Measurements from ENCODE around the gene CD3G. TPM values are rescaled to one million over a fixed set of nuclear protein-coding genes. Genes with fewer than 3 reads are reported as not detected.
"Not testable (repeated sequence)": the region's sequence is repeated elsewhere in the genome, so short reads cannot be mapped to it uniquely, and the experiment has no call there.

The CD3G gene
- 143 and 145 TPM in 2 replicates for total RNA-seq

DNA sequence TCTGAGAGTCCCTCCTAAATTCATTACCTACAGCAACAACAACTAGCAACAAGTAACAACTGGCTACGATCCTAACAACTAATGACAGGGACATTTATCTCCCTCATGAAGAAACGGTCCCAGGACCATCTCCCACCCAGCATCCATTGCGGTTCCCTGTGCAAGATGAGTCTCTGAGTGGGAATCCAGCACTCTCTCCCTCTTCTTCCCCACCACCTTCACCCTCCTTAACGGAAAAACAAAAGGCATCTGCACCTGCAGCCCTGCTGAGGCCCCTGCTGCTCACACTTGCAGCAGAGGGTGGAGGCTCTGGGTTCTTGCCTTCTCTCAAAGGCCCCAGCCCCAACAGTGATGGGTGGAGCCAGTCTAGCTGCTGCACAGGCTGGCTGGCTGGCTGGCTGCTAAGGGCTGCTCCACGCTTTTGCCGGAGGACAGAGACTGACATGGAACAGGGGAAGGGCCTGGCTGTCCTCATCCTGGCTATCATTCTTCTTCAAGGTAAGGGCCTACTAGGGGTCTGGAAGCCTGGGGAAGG lies at the start of gene CD3G:
TSS of gene CD3G (plus strand) at position 364 of the 535 bp plus-strand sequence. CDS start at position 444, 80 bp downstream.
- DNase-seq: peak; percentile 92
- Mint-ChIP-seq H3K36me3 (ENCODE audit: low read depth) (peaks cover 53% of the 10 kb centered on the region), H3K27ac (peak within 1 kb of the TSS; percentile 100), H3K4me3 (peak within 1 kb of the TSS; percentile 90), H3K9me3 (peaks cover 3% of the 10 kb centered on the region), H3K27me3 (no peaks in the 10 kb centered on the region), H3K4me1 (peaks cover 73% of the 10 kb centered on the region)
- intact Hi-C loops (cut with micrococcal nuclease): loop anchor here (2.0 to 10.0 kb wide), 7 partner anchors 15 to 529 kb away; partner anchors contain the start of genes KMT2A and UBE4A

GRCh38 chr11:118295199-118295598 lies 48.9 kb upstream of the CD3G start:
- no peak for DNase-seq
- Mint-ChIP-seq H3K27ac (no peak overlapping the region), H3K36me3 (ENCODE audit: low read depth) (no peaks in the 10 kb centered on the region), H3K9me3 (no peaks in the 10 kb centered on the region), H3K27me3 (peaks cover 2% of the 10 kb centered on the region), H3K4me1 (peaks cover 21% of the 10 kb centered on the region), H3K4me3 (no peak overlapping the region)
- intact Hi-C loops (cut with micrococcal nuclease): loop anchor here (1.0 to 5.0 kb wide), 2 partner anchors 9 to 192 kb away; partner anchors contain the start of gene CD3E

DNA sequence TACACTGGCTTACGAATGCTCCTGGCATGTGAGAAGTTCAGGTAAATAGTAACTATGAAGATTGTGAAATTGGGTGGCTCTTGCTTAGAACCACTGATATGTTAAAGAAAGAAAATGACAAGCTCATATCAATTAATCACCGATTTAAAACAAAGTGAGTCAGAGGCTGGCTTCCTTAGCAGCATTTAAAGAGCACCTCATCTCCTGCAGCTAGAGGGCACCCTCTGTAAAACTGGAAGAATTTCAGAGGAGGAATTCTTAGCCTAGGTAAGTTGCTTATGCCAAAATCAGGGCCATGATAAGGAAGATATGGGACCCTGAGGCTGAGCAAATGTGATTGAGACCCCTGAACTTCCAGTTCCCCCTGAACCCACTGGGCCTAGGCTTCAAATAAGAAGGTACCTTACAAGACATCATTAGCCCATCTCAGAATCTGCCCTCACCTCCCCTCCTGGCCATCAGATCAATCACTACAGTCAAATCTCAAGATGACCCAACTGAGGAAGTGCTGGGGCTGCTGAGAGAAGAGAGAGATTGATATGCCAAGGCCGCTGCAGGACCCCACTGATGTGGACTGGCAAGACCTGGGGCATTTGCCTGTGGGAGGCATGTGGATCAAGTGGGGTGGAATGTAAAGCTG lies 48.2 kb upstream of the CD3G start:
- H3K36me3 Mint-ChIP-seq (ENCODE audit: low read depth): no peaks in the 10 kb centered on the region
- H3K9me3 Mint-ChIP-seq: no peaks in the 10 kb centered on the region
- peak overlapping the region; percentile 31 for H3K27ac Mint-ChIP-seq
- DNase-seq: peak; percentile 79
- intact Hi-C loops (cut with micrococcal nuclease): loop anchor here (1.0 to 5.0 kb wide), 3 partner anchors 8 to 191 kb away; partner anchors contain the start of gene CD3E
- H3K4me3 Mint-ChIP-seq: no peak overlapping the region
- H3K4me1 Mint-ChIP-seq: peaks cover 17% of the 10 kb centered on the region
- H3K27me3 Mint-ChIP-seq: peaks cover 2% of the 10 kb centered on the region

- Mint-ChIP-seq H3K4me3 (no peak overlapping the region), H3K36me3 (ENCODE audit: low read depth) (peaks cover 15% of the 10 kb centered on the region), H3K9me3 (no peaks in the 10 kb centered on the region), H3K27ac (no peak overlapping the region), H3K27me3 (no peaks in the 10 kb centered on the region), H3K4me1 (peaks cover 23% of the 10 kb centered on the region)
- no peak for DNase-seq
- intact Hi-C loops (cut with micrococcal nuclease): no loop called here
Observed at GRCh38 chr11:118301600-118302195, 42.4 kb upstream of the CD3G start.

GRCh38 chr11:118304227-118304567 lies 39.9 kb upstream of the CD3G start:
- peak overlapping the region; percentile 97 for H3K4me3 Mint-ChIP-seq
- no peak for DNase-seq
- H3K4me1 Mint-ChIP-seq: peaks cover 48% of the 10 kb centered on the region
- H3K9me3 Mint-ChIP-seq: no peaks in the 10 kb centered on the region
- intact Hi-C loops (cut with micrococcal nuclease): loop anchor here (1.0 to 2.0 kb wide), 4 partner anchors 9 to 97 kb away; partner anchors contain the start of gene ATP5MG
- H3K36me3 Mint-ChIP-seq (ENCODE audit: low read depth): peaks cover 40% of the 10 kb centered on the region
- peak overlapping the region; percentile 99 for H3K27ac Mint-ChIP-seq
- H3K27me3 Mint-ChIP-seq: no peaks in the 10 kb centered on the region

DNA sequence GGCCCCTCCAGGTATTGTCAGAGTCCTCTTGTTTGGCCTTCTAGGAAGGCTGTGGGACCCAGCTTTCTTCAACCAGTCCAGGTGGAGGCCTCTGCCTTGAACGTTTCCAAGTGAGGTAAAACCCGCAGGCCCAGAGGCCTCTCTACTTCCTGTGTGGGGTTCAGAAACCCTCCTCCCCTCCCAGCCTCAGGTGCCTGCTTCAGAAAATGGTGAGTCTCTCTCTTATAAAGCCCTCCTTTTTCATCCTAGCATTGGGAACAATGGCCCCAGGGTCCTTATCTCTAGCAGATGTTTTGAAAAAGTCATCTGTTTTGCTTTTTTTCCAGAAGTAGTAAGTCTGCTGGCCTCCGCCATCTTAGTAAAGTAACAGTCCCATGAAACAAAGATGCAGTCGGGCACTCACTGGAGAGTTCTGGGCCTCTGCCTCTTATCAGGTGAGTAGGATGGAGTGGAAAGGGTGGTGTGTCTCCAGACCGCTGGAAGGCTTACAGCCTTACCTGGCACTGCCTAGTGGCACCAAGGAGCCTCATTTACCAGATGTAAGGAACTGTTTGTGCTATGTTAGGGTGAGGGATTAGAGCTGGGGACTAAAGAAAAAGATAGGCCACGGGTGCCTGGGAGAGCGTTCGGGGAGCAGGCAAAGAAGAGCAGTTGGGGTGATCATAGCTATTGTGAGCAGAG lies 39.4 kb upstream of the CD3G start, which contains the start of gene CD3E:
TSS of gene CD3E (plus strand) at position 163 of the 681 bp plus-strand sequence. CDS start at position 386, 223 bp downstream.
- intact Hi-C loops (cut with micrococcal nuclease): loop anchor here (1.0 to 5.0 kb wide), 6 partner anchors 9 to 317 kb away; partner anchors contain the start of genes ARCN1, ATP5MG and IL10RA
- no peaks in the 10 kb centered on the region for H3K9me3 Mint-ChIP-seq
- H3K4me3 Mint-ChIP-seq: peak within 1 kb of the TSS; percentile 97
- DNase-seq: peak; percentile 91
- H3K4me1 Mint-ChIP-seq: peaks cover 50% of the 10 kb centered on the region
- peak within 1 kb of the TSS; percentile 99 for H3K27ac Mint-ChIP-seq
- peaks cover 45% of the 10 kb centered on the region for H3K36me3 Mint-ChIP-seq (ENCODE audit: low read depth)
- no peaks in the 10 kb centered on the region for H3K27me3 Mint-ChIP-seq

DNA sequence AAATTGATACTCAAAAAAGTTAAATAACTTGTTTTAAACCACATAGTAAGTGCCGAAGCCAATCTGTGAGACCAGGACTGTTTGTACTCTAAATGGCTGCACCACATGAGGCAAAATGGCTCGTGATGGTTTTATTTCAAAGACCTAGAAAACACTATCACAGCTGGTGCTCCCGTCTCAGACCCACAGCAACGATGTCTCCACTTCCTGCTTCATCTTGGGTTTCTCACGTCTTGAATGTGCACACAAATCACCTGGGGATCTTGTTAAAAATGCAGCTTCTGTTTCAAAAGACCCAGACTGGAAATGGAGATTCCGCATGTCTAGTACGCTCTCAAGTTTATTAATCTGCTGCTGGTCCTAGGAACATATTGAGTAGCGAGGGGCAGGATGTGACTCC lies 38.4 kb upstream of the CD3G start:
- no peaks in the 10 kb centered on the region for H3K27me3 Mint-ChIP-seq
- peaks cover 56% of the 10 kb centered on the region for H3K4me1 Mint-ChIP-seq
- peak overlapping the region; percentile 97 for H3K4me3 Mint-ChIP-seq
- H3K9me3 Mint-ChIP-seq: peaks cover 4% of the 10 kb centered on the region
- H3K27ac Mint-ChIP-seq: peak overlapping the region; percentile 99
- H3K36me3 Mint-ChIP-seq (ENCODE audit: low read depth): peaks cover 52% of the 10 kb centered on the region
- intact Hi-C loops (cut with micrococcal nuclease): loop anchor here (1.0 to 5.0 kb wide), 10 partner anchors 33 to 318 kb away; partner anchors contain the start of genes ARCN1, ATP5MG, CD3D and IL10RA
- peak; percentile 83 for DNase-seq

GRCh38 chr11:118306556-118306955 lies 37.6 kb upstream of the CD3G start:
- H3K36me3 Mint-ChIP-seq (ENCODE audit: low read depth): peaks cover 59% of the 10 kb centered on the region
- peak; percentile 77 for DNase-seq
- H3K9me3 Mint-ChIP-seq: peaks cover 4% of the 10 kb centered on the region
- peak overlapping the region; percentile 99 for H3K27ac Mint-ChIP-seq
- peaks cover 61% of the 10 kb centered on the region for H3K4me1 Mint-ChIP-seq
- intact Hi-C loops (cut with micrococcal nuclease): loop anchor here (1.0 to 5.0 kb wide), 7 partner anchors 32 to 319 kb away; partner anchors contain the start of genes ARCN1, CD3D and IL10RA
- no peaks in the 10 kb centered on the region for H3K27me3 Mint-ChIP-seq
- peak overlapping the region; percentile 97 for H3K4me3 Mint-ChIP-seq

- H3K4me1 Mint-ChIP-seq: peaks cover 69% of the 10 kb centered on the region
- not testable (repeated sequence) for DNase-seq, H3K9me3 Mint-ChIP-seq, H3K27me3 Mint-ChIP-seq
- peak overlapping the region; percentile 99 for H3K27ac Mint-ChIP-seq
- peaks cover 77% of the 10 kb centered on the region for H3K36me3 Mint-ChIP-seq (ENCODE audit: low read depth)
- peak overlapping the region; percentile 42 for H3K4me3 Mint-ChIP-seq
- intact Hi-C loops (cut with micrococcal nuclease): loop anchor here (5.0 kb wide), 2 partner anchors 263 to 322 kb away; partner anchors contain the start of genes ARCN1 and IL10RA
Observed at GRCh38 chr11:118308995-118309528, 35.1 kb upstream of the CD3G start.

GRCh38 chr11:118310271-118310670 lies 33.9 kb upstream of the CD3G start:
- no peak for DNase-seq
- Mint-ChIP-seq H3K27me3 (no peaks in the 10 kb centered on the region), H3K9me3 (peaks cover 4% of the 10 kb centered on the region), H3K4me3 (peak overlapping the region; percentile 12), H3K36me3 (ENCODE audit: low read depth) (peaks cover 83% of the 10 kb centered on the region), H3K27ac (peak overlapping the region; percentile 59), H3K4me1 (peaks cover 74% of the 10 kb centered on the region)
- intact Hi-C loops (cut with micrococcal nuclease): no loop called here

DNA sequence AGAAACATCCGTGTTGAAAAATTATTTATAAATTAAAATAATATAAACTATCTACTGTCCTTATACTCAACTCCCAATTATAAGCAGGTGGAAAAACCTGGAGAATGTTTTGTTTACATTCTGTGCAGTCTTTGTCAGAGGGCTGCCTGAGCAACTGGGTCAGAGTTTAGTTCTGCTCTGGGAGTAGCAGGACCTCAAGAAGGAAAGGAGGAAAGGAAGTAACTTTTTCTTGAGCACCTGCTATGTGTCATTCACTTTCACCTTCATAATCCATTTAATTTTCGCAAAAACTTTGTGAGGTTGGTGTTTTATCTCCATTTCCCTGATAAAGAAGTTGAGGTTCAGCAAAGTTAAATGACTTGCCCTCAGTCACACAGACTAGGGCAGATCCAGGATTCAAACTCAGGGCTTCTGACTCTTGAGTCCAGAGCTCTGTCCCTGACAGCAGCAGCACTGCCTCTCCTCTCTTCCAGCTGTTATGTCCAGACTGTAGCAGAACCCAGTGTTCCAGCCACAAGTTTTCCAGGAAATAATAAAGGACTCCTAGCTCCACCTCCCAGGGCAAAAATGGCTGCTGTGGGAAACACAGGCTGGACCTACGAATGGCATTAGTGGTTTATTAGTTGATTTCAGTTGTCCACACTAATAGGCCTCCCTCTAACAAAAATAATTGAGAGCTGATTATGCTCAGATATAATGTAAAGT lies 33.2 kb upstream of the CD3G start:
- no peak for DNase-seq
- H3K27me3 Mint-ChIP-seq: no peaks in the 10 kb centered on the region
- peak overlapping the region; percentile 60 for H3K27ac Mint-ChIP-seq
- intact Hi-C loops (cut with micrococcal nuclease): no loop called here
- peak overlapping the region; percentile 10 for H3K4me3 Mint-ChIP-seq
- H3K9me3 Mint-ChIP-seq: peaks cover 4% of the 10 kb centered on the region
- peaks cover 78% of the 10 kb centered on the region for H3K4me1 Mint-ChIP-seq
- H3K36me3 Mint-ChIP-seq (ENCODE audit: low read depth): peaks cover 84% of the 10 kb centered on the region

DNA sequence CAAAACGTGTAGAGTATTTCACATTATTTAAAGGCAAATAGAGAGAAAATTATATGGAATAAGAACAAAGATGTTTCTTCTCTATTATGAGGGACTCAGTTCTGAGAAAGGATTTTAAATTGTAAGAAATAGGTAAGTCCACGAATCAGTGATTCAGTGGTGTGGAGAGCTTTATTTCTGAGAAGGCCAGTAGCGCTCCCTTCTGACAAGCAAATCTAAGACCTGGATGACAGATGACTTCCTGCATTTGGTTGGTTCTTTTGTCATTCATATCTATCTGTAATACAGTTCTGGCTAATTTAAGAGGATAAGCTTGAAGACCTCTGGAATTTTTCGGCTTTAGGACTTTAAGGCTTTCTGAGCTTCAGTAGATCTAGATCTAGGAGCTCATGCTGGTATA lies 32.6 kb upstream of the CD3G start:
- H3K36me3 Mint-ChIP-seq (ENCODE audit: low read depth): peaks cover 86% of the 10 kb centered on the region
- H3K27ac Mint-ChIP-seq: peak overlapping the region; percentile 60
- peaks cover 4% of the 10 kb centered on the region for H3K9me3 Mint-ChIP-seq
- H3K4me1 Mint-ChIP-seq: peaks cover 81% of the 10 kb centered on the region
- H3K4me3 Mint-ChIP-seq: no peak overlapping the region
- intact Hi-C loops (cut with micrococcal nuclease): no loop called here
- DNase-seq: no peak
- H3K27me3 Mint-ChIP-seq: no peaks in the 10 kb centered on the region

- Mint-ChIP-seq H3K4me3 (peak overlapping the region; percentile 0), H3K9me3 (peaks cover 4% of the 10 kb centered on the region), H3K4me1 (peaks cover 81% of the 10 kb centered on the region), H3K27me3 (no peaks in the 10 kb centered on the region), H3K36me3 (ENCODE audit: low read depth) (peaks cover 84% of the 10 kb centered on the region), H3K27ac (peak overlapping the region; percentile 65)
- intact Hi-C loops (cut with micrococcal nuclease): no loop called here
- no peak for DNase-seq
Observed at GRCh38 chr11:118312328-118312727, 31.8 kb upstream of the CD3G start.

All from activated CD4-positive, alpha-beta T cell treated with anti-CD3 and anti-CD28 coated beads, Interleukin-2, amount 10 ng/mL, durations not matched to agents 24 days and 14 days (primary cell).